Lower leg skin (tissue), 3 donors: Measurements from ENCODE around the gene PYGB.

Experiments
- CTCF ChIP-seq, 3 donors: fragments of 450-650 bp; IDR thresholded peaks; one replicate each; pipeline ENCODE4 v1.5.1; 2016; ENCODE audit warnings: antibody characterized with exemption in 3 of 3, mild to moderate bottlenecking in 3 of 3, moderate library complexity in 2 of 3
- POLR2A ChIP-seq, 2 donors: fragments of 450-650 bp; IDR thresholded peaks; one replicate each; pipeline ENCODE4 v1.6.1; 2016 to 2017; ENCODE audit warnings: antibody characterized with exemption in 2 of 2, mild to moderate bottlenecking in 1 of 2, moderate library complexity in 1 of 2

- no peak for TF ChIP-seq CTCF (IDR thresholded peaks at IDR 0.05)
- TF ChIP-seq POLR2A (IDR thresholded peaks at IDR 0.05) = no peak
Measured at GRCh38 chr20:25219365-25219764, 28.5 kb upstream of the PYGB start.
